A673 (cell line): Measurements from ENCODE around the gene SH3PXD2B.

Experiments used
- CTCF ChIP-seq: fragments of 300-800, 200-600 bp; sonication (generic); conservative IDR thresholded peaks from 2 replicates; pipeline ENCODE4 v1.5.1; 2017; ENCODE audit warnings: low read depth, mild to moderate bottlenecking, antibody characterized with exemption, low read length, moderate library complexity, mixed read lengths
- EZH2 ChIP-seq: fragments of 200-600 bp; sonication (generic); IDR thresholded peaks from 2 replicates; pipeline ENCODE4 v1.6.1; 2017; ENCODE audit warnings: borderline replicate concordance, low read depth, mild to moderate bottlenecking, mixed read lengths, antibody characterized with exemption, low read length; ENCODE audit not compliant: poor library complexity, severe bottlenecking

DNA sequence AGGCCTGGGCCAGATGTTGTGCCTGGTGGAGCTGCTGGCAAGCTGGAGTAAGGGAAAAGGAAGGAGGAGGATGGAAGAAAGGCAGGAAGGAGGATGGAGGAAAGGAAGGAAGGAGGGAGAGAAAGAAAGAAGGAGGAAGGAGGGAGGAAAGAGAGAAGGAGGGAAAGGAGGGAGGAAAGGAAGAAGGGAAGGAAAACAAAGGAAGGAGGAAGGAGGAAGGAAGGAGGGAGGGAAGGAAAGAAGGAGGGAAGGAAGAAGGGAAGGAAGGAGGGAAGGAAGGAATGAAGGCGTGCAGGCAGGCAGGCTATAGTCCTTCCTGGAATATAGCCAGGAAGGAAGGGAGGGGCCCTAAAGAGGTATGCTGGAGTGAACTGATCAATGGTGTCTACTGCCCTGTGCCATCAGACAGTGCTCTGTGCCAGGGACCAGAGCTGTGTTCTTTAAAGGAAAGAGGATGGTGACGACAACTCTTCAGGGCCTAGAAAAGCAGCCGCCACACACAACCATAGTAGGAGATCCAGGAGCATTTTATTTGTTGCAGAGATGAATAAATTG is 109.4 kb downstream of the SH3PXD2B start:
- TF ChIP-seq CTCF (no peak), EZH2 (no peak)
